WTC11 (cell line): ENCODE results near the gene CEP44. TPM values are rescaled to one million over a fixed set of nuclear protein-coding genes. Genes with fewer than 3 reads are reported as not detected.

ENCODE experiments used
- ATAC-seq: fragments of 200-7000 bp; cut with Tn5 transposase; 2 replicates; pipeline ENCODE4 v1.10.0; 2021; ENCODE audit warnings: mild to moderate bottlenecking, moderate library complexity
- CTCF ChIA-PET: fragments of 300-600 bp; sonication (Branson Sonifier 250); formaldehyde crosslinking; loops from one replicate; lab custom pipeline; 2021; ENCODE audit warnings: antibody characterized with exemption; lab: Charles Lee
- POLR2A ChIA-PET: fragments of 350-600 bp; sonication (Branson Sonifier 250); formaldehyde crosslinking; loops from one replicate; lab custom pipeline; 2021; ENCODE audit warnings: antibody characterized with exemption; lab: Charles Lee
- DNase-seq: peaks from one replicate; pipeline ENCODE4 v3.0.0; 2021; ENCODE audit warnings: low spot score
- H3K27ac Mint-ChIP-seq: 2 replicates; pipeline ENCODE4 v1.8.0; 2021; ENCODE audit warnings: mixed read lengths
- H3K27me3 Mint-ChIP-seq: 2 replicates; pipeline ENCODE4 v1.8.0; 2021; ENCODE audit warnings: low read depth, mild to moderate bottlenecking, moderate library complexity, mixed read lengths
- H3K36me3 Mint-ChIP-seq: 2 replicates; pipeline ENCODE4 v1.8.0; 2021; ENCODE audit warnings: mixed read lengths
- H3K4me1 Mint-ChIP-seq: 2 replicates; pipeline ENCODE4 v1.8.0; 2022; ENCODE audit warnings: mixed read lengths
- H3K4me3 Mint-ChIP-seq: 2 replicates; pipeline ENCODE4 v1.8.0; 2021; ENCODE audit warnings: mild to moderate bottlenecking, moderate library complexity, mixed read lengths
- H3K9me3 Mint-ChIP-seq: 2 replicates; pipeline ENCODE4 v1.8.0; 2021; ENCODE audit warnings: mixed read lengths
- ATF1 ChIP-seq: sonication (generic); formaldehyde crosslinking; IDR thresholded peaks from 2 replicates; pipeline ENCODE4 v1.8.1; 2023; ENCODE audit warnings: mild to moderate bottlenecking, moderate library complexity, missing genetic modification reagents
- CREM ChIP-seq: sonication (generic); formaldehyde crosslinking; IDR thresholded peaks from 2 replicates; pipeline ENCODE4 v1.8.1; 2022; ENCODE audit warnings: mild to moderate bottlenecking, missing genetic modification reagents, moderate library complexity
- ETV6 ChIP-seq: sonication (generic); formaldehyde crosslinking; IDR thresholded peaks from 2 replicates; pipeline ENCODE4 v1.8.1; 2022; ENCODE audit warnings: mild to moderate bottlenecking, missing genetic modification reagents
- FOXJ3 ChIP-seq: sonication (generic); formaldehyde crosslinking; IDR thresholded peaks from 2 replicates; pipeline ENCODE4 v1.9.0; 2021; ENCODE audit warnings: missing genetic modification reagents, mild to moderate bottlenecking, borderline replicate concordance
- GABPB1 ChIP-seq: sonication (generic); formaldehyde crosslinking; IDR thresholded peaks from 2 replicates; pipeline ENCODE4 v1.8.1; 2023; ENCODE audit warnings: mild to moderate bottlenecking, missing genetic modification reagents
- GRHL2 ChIP-seq: fragments of 250-450 bp; sonication (Bioruptor Pico); IDR thresholded peaks from 2 replicates; pipeline ENCODE4 v1.8.0; 2022; ENCODE audit warnings: mild to moderate bottlenecking, moderate library complexity; ENCODE audit not compliant: insufficient replicate concordance, severe bottlenecking
- HMGA2 ChIP-seq: fragments of 250-450 bp; sonication (Bioruptor Pico); IDR thresholded peaks from 2 replicates; pipeline ENCODE4 v1.4.0; 2021; ENCODE audit warnings: mild to moderate bottlenecking, moderate library complexity
- NFATC4 ChIP-seq: fragments of 250-450 bp; sonication (Bioruptor Pico); IDR thresholded peaks from 2 replicates; pipeline ENCODE4 v1.9.0; 2021; ENCODE audit warnings: mild to moderate bottlenecking
- NFE2L1 ChIP-seq: sonication (generic); formaldehyde crosslinking; IDR thresholded peaks from 2 replicates; pipeline ENCODE4 v1.8.1; 2023; ENCODE audit warnings: missing genetic modification reagents
- NR1H2 ChIP-seq: sonication (generic); formaldehyde crosslinking; IDR thresholded peaks from 2 replicates; pipeline ENCODE4 v1.9.0; 2021; ENCODE audit warnings: mild to moderate bottlenecking, moderate library complexity, missing genetic modification reagents
- NR2C2 ChIP-seq: sonication (generic); formaldehyde crosslinking; IDR thresholded peaks from 2 replicates; pipeline ENCODE4 v1.8.0; 2022; ENCODE audit warnings: mild to moderate bottlenecking, missing genetic modification reagents
- RORB ChIP-seq: fragments of 250-450 bp; sonication (Bioruptor Pico); IDR thresholded peaks from 2 replicates; pipeline ENCODE4 v1.9.0; 2021; ENCODE audit warnings: mild to moderate bottlenecking
- ZNF121 ChIP-seq: sonication (generic); formaldehyde crosslinking; IDR thresholded peaks from 2 replicates; pipeline ENCODE4 v1.8.0; 2023; ENCODE audit warnings: missing genetic modification reagents
- total RNA-seq: library from RNA; stranded (reverse); gene quantifications from 3 replicates; pipeline ENCODE4 v1.2.3, GENCODE V29; 2021
- TF ChIP-seq, protein P1 (sequence below): sonication (generic); formaldehyde crosslinking; IDR thresholded peaks from 2 replicates; pipeline ENCODE4 v1.8.1; 2023; ENCODE audit warnings: mild to moderate bottlenecking, missing genetic modification reagents
- TF ChIP-seq, protein P2 (sequence below): fragments of 250-450 bp; sonication (Bioruptor Pico); conservative IDR thresholded peaks from 2 replicates; pipeline ENCODE4 v1.9.0; 2021; ENCODE audit warnings: mild to moderate bottlenecking
- TF ChIP-seq, protein P3 (sequence below): sonication (generic); formaldehyde crosslinking; IDR thresholded peaks from 2 replicates; pipeline ENCODE4 v1.8.1; 2023; ENCODE audit warnings: mild to moderate bottlenecking, missing genetic modification reagents, moderate library complexity
- TF ChIP-seq, protein P4 (sequence below): fragments of 250-450 bp; sonication (Bioruptor Pico); IDR thresholded peaks from 2 replicates; pipeline ENCODE4 v1.8.0; 2021; ENCODE audit warnings: mild to moderate bottlenecking
- TF ChIP-seq, protein P5 (sequence below): sonication (generic); formaldehyde crosslinking; IDR thresholded peaks from 2 replicates; pipeline ENCODE4 v1.8.1; 2023; ENCODE audit warnings: mild to moderate bottlenecking, moderate library complexity, missing genetic modification reagents
- TF ChIP-seq, protein P6 (sequence below): sonication (generic); formaldehyde crosslinking; IDR thresholded peaks from 2 replicates; pipeline ENCODE4 v1.8.0; 2023; ENCODE audit warnings: missing genetic modification reagents, mild to moderate bottlenecking, borderline replicate concordance

The CEP44 gene
- total RNA-seq, 1 experiment from 2014 or later, result 17.9 TPM

DNA sequence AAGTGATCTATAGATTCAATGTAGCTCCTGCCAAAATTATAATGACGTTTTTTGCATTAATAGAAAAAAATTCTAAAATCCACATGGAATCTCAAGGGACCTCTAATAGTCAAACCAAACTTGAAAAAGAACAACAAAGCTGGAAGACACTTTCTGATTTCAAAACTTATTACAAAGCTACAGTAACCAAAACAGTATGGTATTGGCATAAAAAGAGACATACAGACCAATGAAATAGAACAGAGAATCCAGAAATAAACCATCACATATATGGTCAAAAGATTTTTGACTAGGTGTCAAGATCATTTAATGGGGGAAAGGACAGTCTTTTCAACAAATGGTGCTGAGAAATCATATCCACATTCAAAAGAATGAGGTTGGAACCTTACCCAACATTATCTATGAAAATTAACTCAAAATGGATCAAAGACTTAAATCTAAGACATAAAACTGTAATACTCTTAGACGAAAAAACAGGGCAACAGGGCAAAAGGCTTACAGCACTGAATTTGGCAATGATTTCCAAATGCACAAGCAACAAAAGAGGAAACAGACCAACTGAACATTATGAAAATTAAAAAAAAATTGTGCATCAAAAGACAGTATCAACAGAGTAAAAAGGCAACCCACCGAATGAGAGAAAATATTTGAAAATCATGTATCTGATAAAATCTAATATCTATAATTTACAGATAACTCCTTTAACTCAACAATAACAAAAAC lies 4.1 kb upstream of the CEP44 start (continued):
- TF ChIP-seq, protein P1, sequence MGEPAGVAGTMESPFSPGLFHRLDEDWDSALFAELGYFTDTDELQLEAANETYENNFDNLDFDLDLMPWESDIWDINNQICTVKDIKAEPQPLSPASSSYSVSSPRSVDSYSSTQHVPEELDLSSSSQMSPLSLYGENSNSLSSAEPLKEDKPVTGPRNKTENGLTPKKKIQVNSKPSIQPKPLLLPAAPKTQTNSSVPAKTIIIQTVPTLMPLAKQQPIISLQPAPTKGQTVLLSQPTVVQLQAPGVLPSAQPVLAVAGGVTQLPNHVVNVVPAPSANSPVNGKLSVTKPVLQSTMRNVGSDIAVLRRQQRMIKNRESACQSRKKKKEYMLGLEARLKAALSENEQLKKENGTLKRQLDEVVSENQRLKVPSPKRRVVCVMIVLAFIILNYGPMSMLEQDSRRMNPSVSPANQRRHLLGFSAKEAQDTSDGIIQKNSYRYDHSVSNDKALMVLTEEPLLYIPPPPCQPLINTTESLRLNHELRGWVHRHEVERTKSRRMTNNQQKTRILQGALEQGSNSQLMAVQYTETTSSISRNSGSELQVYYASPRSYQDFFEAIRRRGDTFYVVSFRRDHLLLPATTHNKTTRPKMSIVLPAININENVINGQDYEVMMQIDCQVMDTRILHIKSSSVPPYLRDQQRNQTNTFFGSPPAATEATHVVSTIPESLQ (CRISPR knock-in tag), result no peak
- TF ChIP-seq NR2C2 (CRISPR knock-in tag), result no peak

DNA sequence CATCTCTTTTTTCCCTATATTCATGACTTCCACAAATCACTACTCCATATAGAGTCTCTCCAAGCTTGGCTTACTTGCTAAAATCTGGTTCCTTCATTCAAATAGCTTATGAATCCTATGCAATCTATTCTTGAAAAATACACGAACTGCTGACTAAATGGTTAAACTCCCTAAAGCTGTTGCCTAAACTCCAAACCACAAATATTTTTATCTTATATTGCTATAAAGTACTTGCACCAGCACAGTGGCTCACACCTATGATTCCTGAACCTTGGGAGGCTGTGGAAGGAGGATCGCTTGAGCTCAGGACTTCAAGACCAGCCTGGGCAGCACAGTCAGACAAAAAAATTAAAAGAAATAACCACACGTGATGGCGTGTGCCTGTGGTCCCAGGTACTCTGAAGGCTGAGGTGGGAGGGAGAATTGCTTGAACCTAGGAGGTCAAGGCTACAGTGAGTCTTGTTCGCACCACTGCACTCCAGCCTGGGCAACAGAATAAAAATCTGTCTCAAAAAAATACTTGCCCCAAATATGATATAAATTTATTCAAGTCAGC lies 2.5 kb upstream of the CEP44 start:
- ATAC-seq (no peak), DNase-seq (no peak)
- H3K27ac Mint-ChIP-seq, result no peak overlapping the region
- H3K27me3 Mint-ChIP-seq, result no peaks in the 10 kb centered on the region
- H3K4me3 Mint-ChIP-seq, result no peak overlapping the region
- no peaks in the 10 kb centered on the region for H3K36me3 Mint-ChIP-seq
- CTCF ChIA-PET, result no interaction called here
- H3K4me1 Mint-ChIP-seq, result peaks cover 15% of the 10 kb centered on the region
- POLR2A ChIA-PET, result no interaction called here
- no peaks in the 10 kb centered on the region for H3K9me3 Mint-ChIP-seq
- TF ChIP-seq RORB (CRISPR knock-in tag), result no peak
- no peak for TF ChIP-seq GABPB1
- TF ChIP-seq, protein P2, sequence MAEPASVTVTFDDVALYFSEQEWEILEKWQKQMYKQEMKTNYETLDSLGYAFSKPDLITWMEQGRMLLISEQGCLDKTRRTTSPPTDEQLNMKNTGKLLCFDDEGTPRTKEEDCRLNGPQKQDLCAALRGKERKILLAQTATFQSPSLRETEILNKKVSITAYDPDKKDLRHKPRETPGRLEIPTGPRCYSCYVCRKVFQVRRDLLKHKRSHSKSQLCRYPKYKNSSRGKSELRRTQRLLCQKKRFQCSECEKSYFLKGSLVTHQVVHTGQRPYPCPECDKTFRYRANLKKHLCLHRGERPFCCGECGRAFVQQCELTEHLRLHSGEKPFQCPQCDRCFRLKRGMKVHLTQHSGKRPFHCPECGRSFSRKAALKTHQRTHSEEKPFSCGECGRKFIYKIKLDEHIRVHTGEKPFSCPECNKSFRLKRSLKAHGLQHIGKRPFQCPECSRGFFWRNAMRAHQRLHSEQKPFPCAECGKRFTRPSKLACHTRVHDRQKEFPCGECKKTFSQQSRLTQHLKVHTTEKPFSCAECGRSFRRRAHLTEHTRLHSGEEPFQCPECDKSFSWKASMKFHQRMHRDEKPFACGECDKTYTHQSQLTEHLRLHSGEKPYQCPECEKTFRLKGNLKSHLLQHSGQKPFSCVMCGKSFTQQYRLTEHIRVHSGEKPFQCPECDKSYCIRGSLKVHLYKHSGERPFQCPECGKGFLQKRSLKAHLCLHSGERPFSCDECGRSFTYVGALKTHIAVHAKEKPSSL (CRISPR knock-in tag), result no peak
- TF ChIP-seq NFE2L1 (CRISPR knock-in tag), result no peak

DNA sequence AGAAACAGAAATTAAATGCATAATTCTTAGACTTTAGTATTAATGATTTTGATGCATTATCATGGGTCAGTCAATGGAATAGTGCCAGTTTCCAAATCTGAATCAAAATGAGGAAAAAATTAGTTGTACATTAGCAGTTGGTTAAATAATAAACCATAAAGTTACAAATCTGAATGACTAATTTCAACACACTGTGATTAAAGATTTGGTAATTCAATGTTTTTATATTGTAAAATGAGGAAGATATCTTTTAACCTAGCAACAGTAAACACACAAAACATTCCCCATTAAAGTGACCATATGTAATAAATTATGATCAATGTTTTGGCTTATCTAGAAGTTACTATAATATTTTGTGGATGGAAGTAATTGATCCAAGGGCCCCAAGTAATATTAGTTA lies 1.8 kb upstream of the CEP44 start:
- CTCF ChIA-PET, result no interaction called here
- Mint-ChIP-seq H3K27ac (no peak overlapping the region), H3K4me1 (peaks cover 15% of the 10 kb centered on the region), H3K27me3 (no peaks in the 10 kb centered on the region), H3K4me3 (peak overlapping the region; percentile 98), H3K9me3 (no peaks in the 10 kb centered on the region), H3K36me3 (no peaks in the 10 kb centered on the region)
- POLR2A ChIA-PET, result no interaction called here
- no peak for TF ChIP-seq ATF1 (CRISPR knock-in tag)
- TF ChIP-seq NFE2L1 (CRISPR knock-in tag), result no peak
- no peak for TF ChIP-seq NR1H2
- no peak for TF ChIP-seq GRHL2 (CRISPR knock-in tag)
- TF ChIP-seq, protein P3, sequence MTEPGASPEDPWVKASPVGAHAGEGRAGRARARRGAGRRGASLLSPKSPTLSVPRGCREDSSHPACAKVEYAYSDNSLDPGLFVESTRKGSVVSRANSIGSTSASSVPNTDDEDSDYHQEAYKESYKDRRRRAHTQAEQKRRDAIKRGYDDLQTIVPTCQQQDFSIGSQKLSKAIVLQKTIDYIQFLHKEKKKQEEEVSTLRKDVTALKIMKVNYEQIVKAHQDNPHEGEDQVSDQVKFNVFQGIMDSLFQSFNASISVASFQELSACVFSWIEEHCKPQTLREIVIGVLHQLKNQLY (CRISPR knock-in tag), result no peak
- TF ChIP-seq, protein P4, sequence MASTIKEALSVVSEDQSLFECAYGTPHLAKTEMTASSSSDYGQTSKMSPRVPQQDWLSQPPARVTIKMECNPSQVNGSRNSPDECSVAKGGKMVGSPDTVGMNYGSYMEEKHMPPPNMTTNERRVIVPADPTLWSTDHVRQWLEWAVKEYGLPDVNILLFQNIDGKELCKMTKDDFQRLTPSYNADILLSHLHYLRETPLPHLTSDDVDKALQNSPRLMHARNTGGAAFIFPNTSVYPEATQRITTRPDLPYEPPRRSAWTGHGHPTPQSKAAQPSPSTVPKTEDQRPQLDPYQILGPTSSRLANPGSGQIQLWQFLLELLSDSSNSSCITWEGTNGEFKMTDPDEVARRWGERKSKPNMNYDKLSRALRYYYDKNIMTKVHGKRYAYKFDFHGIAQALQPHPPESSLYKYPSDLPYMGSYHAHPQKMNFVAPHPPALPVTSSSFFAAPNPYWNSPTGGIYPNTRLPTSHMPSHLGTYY (CRISPR knock-in tag), result no peak
- TF ChIP-seq, protein P5, sequence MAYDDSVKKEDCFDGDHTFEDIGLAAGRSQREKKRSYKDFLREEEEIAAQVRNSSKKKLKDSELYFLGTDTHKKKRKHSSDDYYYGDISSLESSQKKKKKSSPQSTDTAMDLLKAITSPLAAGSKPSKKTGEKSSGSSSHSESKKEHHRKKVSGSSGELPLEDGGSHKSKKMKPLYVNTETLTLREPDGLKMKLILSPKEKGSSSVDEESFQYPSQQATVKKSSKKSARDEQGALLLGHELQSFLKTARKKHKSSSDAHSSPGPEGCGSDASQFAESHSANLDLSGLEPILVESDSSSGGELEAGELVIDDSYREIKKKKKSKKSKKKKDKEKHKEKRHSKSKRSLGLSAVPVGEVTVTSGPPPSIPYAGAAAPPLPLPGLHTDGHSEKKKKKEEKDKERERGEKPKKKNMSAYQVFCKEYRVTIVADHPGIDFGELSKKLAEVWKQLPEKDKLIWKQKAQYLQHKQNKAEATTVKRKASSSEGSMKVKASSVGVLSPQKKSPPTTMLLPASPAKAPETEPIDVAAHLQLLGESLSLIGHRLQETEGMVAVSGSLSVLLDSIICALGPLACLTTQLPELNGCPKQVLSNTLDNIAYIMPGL (CRISPR knock-in tag), result no peak
- TF ChIP-seq HMGA2 (CRISPR knock-in tag), result no peak
- no peak for TF ChIP-seq FOXJ3 (CRISPR knock-in tag)
- no peak for TF ChIP-seq ZNF121
- TF ChIP-seq NFATC4 (CRISPR knock-in tag), result no peak
- no peak for TF ChIP-seq ETV6 (CRISPR knock-in tag)
- TF ChIP-seq, protein P6, sequence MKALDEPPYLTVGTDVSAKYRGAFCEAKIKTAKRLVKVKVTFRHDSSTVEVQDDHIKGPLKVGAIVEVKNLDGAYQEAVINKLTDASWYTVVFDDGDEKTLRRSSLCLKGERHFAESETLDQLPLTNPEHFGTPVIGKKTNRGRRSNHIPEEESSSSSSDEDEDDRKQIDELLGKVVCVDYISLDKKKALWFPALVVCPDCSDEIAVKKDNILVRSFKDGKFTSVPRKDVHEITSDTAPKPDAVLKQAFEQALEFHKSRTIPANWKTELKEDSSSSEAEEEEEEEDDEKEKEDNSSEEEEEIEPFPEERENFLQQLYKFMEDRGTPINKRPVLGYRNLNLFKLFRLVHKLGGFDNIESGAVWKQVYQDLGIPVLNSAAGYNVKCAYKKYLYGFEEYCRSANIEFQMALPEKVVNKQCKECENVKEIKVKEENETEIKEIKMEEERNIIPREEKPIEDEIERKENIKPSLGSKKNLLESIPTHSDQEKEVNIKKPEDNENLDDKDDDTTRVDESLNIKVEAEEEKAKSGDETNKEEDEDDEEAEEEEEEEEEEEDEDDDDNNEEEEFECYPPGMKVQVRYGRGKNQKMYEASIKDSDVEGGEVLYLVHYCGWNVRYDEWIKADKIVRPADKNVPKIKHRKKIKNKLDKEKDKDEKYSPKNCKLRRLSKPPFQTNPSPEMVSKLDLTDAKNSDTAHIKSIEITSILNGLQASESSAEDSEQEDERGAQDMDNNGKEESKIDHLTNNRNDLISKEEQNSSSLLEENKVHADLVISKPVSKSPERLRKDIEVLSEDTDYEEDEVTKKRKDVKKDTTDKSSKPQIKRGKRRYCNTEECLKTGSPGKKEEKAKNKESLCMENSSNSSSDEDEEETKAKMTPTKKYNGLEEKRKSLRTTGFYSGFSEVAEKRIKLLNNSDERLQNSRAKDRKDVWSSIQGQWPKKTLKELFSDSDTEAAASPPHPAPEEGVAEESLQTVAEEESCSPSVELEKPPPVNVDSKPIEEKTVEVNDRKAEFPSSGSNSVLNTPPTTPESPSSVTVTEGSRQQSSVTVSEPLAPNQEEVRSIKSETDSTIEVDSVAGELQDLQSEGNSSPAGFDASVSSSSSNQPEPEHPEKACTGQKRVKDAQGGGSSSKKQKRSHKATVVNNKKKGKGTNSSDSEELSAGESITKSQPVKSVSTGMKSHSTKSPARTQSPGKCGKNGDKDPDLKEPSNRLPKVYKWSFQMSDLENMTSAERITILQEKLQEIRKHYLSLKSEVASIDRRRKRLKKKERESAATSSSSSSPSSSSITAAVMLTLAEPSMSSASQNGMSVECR (CRISPR knock-in tag), result no peak
- no peak for TF ChIP-seq CREM
- ATAC-seq, result no peak
- no peak for DNase-seq
